Activated T-helper 1 cell treated with anti-CD3 and anti-CD28 coated beads, Interleukin-12 subunit alpha, Interleukin-12 subunit beta, Interleukin-2, Interleukin-4 antibody, amounts not matched to agents 30 ng/mL and 10 ng/mL and 1 ng/mL, durations not matched to agents 14 hours and 24 hours and 36 hours (primary cell): ENCODE results near the gene SPEM2. TPM values are rescaled to one million over a fixed set of nuclear protein-coding genes. Genes with fewer than 3 reads are reported as not detected.

Experiments
- total RNA-seq: library from RNA; stranded (reverse); gene quantifications from 2 replicates; pipeline ENCODE4 v1.2.3, GENCODE V29; 2022

SPEM2 gene
- total RNA-seq, 1 donor from 2014 or later: not detected

Other genes with a start within 250 kb of the SPEM2 start
- 1.1 and 1.6 TPM in 2 replicates for gene ASGR1, start 246.2 kb upstream of the SPEM2 start, total RNA-seq
- 15.3 and 15.5 TPM in 2 replicates for gene DLG4, start 205.8 kb upstream of the SPEM2 start, total RNA-seq
- 287 and 294 TPM in 2 replicates for gene ACADVL, start 205.7 kb upstream of the SPEM2 start, total RNA-seq
- 70.0 and 73.5 TPM in 2 replicates for gene DVL2, start 191.1 kb upstream of the SPEM2 start, total RNA-seq
- gene PHF23, start 186.2 kb upstream of the SPEM2 start, total RNA-seq: 52.5 and 55.4 TPM in 2 replicates
- 146 and 148 TPM in 2 replicates for gene GABARAP, start 183.2 kb upstream of the SPEM2 start, total RNA-seq
- 191 and 193 TPM in 2 replicates for gene CTDNEP1, start 173.9 kb upstream of the SPEM2 start, total RNA-seq
- 73.6 and 75.5 TPM in 2 replicates for gene ELP5, start 173.4 kb upstream of the SPEM2 start, total RNA-seq
- gene CLDN7, start 163.1 kb upstream of the SPEM2 start, total RNA-seq: 0.15 and 0.60 TPM in 2 replicates
- gene SLC2A4, start 143.9 kb upstream of the SPEM2 start, total RNA-seq: 0.17 and 0.31 TPM in 2 replicates
- 0.36 TPM in 1 of 2 replicates, not detected in the other for gene YBX2, start 131.0 kb upstream of the SPEM2 start, total RNA-seq
- gene EIF5A, start 118.0 kb upstream of the SPEM2 start, total RNA-seq: 1,241 and 1,262 TPM in 2 replicates
- 52.3 and 59.0 TPM in 2 replicates for gene GPS2, start 110.3 kb upstream of the SPEM2 start, total RNA-seq
- gene NEURL4, start 96.3 kb upstream of the SPEM2 start, total RNA-seq: 57.1 and 60.9 TPM in 2 replicates
- gene ACAP1, start 89.1 kb upstream of the SPEM2 start, total RNA-seq: 260 and 266 TPM in 2 replicates
- 5.3 TPM in 2 replicates for gene KCTD11, start 73.5 kb upstream of the SPEM2 start, total RNA-seq
- 0.17 TPM in 1 of 2 replicates, not detected in the other for gene TMEM95, start 70.5 kb upstream of the SPEM2 start, total RNA-seq
- gene TNK1, start 44.5 kb upstream of the SPEM2 start, total RNA-seq: 3.8 and 4.9 TPM in 2 replicates
- gene PLSCR3, start 31.1 kb upstream of the SPEM2 start, total RNA-seq: 77.1 and 78.2 TPM in 2 replicates
- 53.5 and 54.7 TPM in 2 replicates for gene TMEM256, start 21.5 kb upstream of the SPEM2 start, total RNA-seq
- 2.3 and 2.7 TPM in 2 replicates for gene NLGN2, start 17.8 kb upstream of the SPEM2 start, total RNA-seq
- not detected in 2 replicates for gene SPEM1, start 5.3 kb upstream of the SPEM2 start, total RNA-seq
- not detected in 2 replicates for gene SPEM3, start 3.2 kb downstream of the SPEM2 start, total RNA-seq
- gene TMEM102, start 9.8 kb downstream of the SPEM2 start, total RNA-seq: 12.3 and 14.0 TPM in 2 replicates
- 5.3 and 6.4 TPM in 2 replicates for gene FGF11, start 13.9 kb downstream of the SPEM2 start, total RNA-seq
- gene CHRNB1, start 19.4 kb downstream of the SPEM2 start, total RNA-seq: 6.6 and 7.0 TPM in 2 replicates
- 15.1 and 16.0 TPM in 2 replicates for gene ZBTB4, start 54.0 kb downstream of the SPEM2 start, total RNA-seq
- gene SLC35G6, start 55.8 kb downstream of the SPEM2 start, total RNA-seq: not detected in 2 replicates
- gene POLR2A, start 58.8 kb downstream of the SPEM2 start, total RNA-seq: 221 and 223 TPM in 2 replicates
- gene TNFSF12, start 123.4 kb downstream of the SPEM2 start, total RNA-seq: 18.6 and 26.5 TPM in 2 replicates
- 2.2 and 3.3 TPM in 2 replicates for gene TNFSF13, start 133.1 kb downstream of the SPEM2 start, total RNA-seq
- gene SENP3, start 136.3 kb downstream of the SPEM2 start, total RNA-seq: 102 and 104 TPM in 2 replicates
- gene CD68, start 154.0 kb downstream of the SPEM2 start, total RNA-seq: 2.4 and 3.3 TPM in 2 replicates
- 108 and 111 TPM in 2 replicates for gene MPDU1, start 158.2 kb downstream of the SPEM2 start, total RNA-seq
- 0.20 and 0.78 TPM in 2 replicates for gene SOX15, start 164.5 kb downstream of the SPEM2 start, total RNA-seq
- gene FXR2, start 189.3 kb downstream of the SPEM2 start, total RNA-seq: 59.5 and 63.6 TPM in 2 replicates
- gene SAT2, start 202.2 kb downstream of the SPEM2 start, total RNA-seq: 23.8 and 24.0 TPM in 2 replicates
- gene SHBG, start 204.5 kb downstream of the SPEM2 start, total RNA-seq: 0.20 TPM in 1 of 2 replicates, not detected in the other
- 0.54 TPM in 2 replicates for gene ATP1B2, start 225.3 kb downstream of the SPEM2 start, total RNA-seq